Inferior parietal cortex (tissue), 1 donor: ENCODE data around the gene FBXW7.

ENCODE experiments used
- DNase-seq: peaks from one replicate; pipeline ENCODE4 v3.0.0-alpha.2; 2016; ENCODE audit errors: extremely low spot score

The FBXW7 gene

DNA sequence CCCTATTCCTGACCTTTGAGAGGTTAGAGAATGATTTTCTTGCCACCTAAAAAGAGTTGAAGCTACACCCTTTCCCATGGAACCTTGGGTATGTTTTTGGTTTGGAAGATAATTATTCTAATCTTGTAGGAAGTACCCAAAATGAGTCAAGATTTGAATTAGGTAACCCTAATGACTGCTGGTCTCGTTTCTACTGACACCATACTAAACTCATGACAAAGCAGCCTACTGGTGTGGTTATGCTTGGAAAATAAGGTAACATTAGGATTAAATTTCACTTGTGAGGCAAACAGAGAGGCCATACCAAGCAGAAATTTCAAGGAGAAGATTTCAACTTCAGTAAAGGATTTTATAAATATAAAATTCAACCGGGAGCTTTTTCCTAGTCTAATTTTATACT is 107.9 kb downstream of the FBXW7 start:
- no peak for DNase-seq

DNA sequence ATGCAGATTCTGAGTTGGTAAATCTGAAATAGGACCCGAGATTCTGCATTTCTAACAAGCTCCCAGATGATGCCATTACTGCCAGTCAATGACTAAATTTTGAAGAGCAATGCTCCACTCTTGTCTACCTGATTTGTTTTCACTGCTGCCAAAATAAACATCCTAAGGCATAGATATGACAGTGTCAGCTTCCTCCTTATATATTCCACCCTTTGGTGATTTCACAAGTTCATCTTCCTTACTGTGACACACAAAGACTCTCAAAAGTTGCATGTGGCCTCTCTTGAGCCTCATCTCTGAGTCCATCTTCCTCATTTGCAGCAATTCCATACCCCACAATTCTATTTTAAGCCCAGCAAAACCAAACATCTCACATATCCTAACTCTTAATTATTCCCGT is 110.9 kb downstream of the FBXW7 start:
- no peak for DNase-seq

DNA sequence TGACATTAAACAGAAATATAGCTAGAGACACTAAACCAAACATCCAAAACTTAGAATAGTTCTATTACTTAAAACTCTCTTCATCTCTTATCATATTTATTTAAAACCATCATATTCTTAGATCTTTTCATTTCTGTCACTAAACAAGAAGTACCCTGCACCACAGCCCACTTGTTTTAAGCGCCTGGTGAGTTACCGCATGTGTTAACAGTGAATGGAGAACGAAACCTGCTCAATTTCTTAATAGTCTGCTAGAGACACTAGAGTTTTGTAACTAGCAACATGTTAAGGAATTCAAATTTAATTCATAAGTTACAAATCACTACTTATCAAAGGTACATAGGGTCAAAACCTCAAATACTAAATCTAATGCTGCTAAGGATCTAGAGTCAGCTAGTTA is 111.5 kb downstream of the FBXW7 start:
- DNase-seq: no peak

DNA sequence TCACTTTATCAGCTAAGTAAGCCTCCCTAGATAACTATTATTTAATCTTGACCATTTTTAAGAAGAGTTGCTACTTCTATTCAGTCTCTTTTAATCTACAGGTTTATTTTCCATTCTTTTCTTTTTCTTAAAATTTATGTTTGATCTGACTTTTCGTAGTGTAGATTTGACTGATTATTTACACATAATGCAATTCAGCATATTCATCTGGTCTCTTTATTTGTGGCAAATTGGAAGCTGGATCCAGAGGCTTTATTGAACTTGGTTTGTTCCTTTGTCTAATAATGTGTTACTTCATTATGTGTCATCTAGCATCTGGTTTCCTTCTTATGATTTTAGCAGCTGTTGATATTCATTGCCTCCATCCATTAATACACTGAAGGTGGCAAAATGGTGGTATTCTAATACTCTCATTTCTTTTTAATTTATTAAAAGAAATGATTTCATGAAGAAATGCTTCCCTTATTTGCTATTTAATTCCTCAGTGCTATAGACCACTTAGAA is 113.0 kb downstream of the FBXW7 start:
- no peak for DNase-seq

DNA sequence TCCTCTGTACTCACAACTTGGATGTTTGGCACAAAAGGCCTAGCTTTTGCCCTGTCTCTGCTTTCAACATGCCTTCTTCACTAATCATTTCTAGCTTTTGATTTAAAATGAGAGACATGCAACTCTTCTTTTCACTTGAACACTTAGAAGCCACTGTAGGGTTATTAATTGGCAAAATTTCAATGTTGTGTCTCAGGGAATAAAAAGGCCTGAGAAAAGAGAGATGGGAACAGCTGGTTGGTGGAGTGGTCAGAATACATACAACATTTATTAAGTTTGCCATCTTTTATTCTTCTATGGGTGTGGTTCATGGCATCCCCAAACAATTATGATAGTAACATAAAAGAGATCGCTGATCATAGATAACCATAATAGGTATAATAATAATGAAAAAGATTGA is 114.3 kb downstream of the FBXW7 start:
- no peak for DNase-seq

DNA sequence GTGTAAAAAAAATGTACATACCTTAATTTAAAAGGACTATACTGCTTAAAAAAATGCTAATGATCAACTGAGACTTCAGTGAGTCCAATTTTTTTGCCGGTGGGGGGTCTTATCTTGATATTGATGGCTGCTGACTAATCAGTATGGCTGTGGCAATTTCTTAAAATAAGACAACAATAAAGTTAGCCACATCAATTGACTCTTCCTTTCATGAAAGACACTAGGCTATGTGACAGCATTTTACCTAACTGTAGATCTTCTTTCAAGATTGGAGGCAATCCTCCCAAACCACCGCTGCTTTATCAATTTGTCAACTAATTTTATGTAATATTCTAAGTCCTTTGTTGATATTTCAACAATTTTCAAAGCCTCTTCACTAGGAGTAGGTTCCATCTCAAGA is 116.1 kb downstream of the FBXW7 start:
- DNase-seq: no peak

DNA sequence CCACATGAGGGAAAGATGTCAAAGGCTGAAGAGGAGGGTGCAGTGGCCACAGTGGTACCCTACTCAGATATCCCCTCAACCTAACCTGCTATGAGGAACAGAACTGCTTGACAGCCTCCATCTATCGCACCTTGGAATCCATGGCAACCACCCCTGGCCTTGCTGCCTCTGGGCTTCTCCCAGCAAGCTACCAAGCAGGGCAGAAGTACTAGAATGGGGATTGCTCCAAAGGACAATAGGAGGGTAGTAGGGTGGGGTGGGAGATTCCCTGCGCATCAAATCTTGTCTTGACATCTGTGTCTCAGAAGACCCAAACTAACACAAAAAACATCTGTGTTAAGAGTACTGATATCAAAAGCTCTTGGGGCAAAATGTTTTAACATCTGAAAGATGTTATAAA is 118.2 kb downstream of the FBXW7 start:
- no peak for DNase-seq

DNA sequence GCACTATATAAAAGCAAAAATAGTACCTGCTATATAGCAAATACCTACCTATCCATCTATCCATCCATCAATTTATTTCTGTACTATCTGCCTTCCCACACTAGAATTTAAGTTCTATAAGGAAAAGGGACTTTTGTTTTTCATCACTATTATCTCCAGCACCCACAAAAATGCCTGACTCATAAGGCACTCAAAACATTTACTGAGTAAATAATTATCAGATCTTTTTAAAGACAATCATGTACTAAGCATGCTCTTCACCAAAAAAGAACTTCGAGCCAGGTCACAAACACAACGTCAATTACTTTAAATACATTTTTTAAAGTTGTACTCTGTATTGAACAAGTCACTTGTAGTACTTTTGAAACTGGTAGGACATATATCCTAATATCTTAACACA is 119.9 kb downstream of the FBXW7 start:
- DNase-seq: no peak

DNA sequence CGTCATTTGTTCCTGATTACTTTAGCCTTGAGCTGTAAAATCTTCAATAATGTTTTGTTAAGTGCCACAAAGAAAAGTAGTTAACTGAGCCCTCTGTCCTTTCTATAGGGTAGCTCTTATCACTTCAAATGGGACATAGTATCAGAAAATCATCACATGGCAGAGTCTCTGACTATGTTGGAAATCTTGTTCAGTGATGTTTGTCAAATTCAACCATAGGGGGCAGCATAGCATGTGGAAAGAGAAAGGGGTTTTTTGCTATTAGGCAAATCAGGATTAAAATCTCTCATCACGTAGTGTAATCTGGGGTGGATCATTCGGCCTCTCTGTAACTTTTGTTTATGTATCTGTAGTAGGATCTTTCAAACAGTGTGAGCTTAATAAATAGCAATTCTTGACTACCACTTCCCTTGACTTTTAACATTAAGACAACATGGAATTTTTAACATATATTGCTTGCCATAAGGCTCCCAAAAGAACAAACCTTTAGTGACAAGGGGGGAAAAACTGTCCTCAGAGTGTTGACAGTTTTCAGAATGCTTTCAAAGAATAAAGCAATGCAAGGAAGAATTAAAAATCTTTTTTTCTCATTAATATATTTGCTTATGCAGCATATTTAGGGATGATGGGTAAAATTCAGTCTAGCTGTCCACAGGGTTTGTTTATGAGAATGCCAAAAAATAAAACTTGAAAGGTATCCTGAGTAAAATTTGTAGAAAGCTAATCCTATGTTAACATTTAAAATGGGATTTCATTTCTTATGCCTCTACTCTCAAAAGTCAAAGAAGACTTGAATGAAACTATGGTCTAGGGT is 127.2 kb downstream of the FBXW7 start:
- peak; percentile 74 for DNase-seq

DNA sequence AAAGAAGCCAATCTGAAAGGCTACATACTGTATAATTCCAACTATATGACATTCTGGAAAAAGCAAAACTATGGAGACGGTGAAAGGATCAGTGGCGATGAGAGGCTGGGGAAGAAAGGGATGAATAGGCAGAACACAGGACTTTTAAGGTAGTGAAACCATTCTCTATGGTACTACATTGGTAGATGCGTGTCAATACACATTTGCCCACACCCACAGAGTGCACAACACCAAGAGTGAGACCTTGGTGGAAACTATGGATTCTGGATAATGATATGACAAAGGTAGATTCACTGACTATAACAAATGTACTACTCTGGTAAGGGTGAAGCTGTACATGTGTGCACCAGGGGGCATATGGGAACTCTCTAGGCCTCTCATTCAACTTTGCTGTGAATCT is 134.5 kb downstream of the FBXW7 start:
- DNase-seq: no peak

DNA sequence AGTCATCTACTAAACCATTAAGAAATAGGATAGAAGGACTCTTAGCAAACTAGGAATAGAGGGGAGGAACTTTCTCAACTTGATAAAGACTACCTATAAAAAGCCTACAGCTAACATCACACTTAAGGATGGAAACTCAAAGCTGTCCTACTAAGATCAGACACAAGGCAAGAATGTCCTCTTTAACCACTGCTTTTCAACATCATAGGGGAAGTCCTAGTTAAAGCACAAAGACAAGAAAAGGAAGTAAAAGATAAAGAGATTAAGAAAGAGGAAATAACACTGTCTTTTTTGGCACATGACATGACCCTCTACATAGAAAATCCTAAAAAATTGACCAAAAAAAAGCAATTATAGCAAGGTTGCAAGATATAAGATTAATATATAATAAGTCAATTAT is 136.6 kb downstream of the FBXW7 start:
- DNase-seq: no peak

DNA sequence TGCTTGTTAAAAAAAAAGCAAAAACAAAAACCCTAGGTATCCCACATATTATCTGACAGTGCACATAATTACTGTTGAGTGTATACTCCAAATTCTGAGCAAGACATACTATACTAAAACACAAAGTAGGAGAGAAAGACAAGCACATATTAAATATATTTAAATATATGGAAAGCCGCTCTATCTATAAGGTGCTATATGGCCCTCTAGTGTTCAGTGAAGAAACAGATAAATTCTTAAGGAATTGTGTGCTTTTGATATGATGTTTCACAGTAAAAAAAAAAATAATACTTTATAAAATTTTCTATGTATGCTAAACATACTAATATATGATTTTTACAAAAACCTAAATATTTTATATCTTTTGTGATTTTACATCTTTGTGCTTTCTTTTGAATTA is 137.8 kb downstream of the FBXW7 start:
- no peak for DNase-seq

DNA sequence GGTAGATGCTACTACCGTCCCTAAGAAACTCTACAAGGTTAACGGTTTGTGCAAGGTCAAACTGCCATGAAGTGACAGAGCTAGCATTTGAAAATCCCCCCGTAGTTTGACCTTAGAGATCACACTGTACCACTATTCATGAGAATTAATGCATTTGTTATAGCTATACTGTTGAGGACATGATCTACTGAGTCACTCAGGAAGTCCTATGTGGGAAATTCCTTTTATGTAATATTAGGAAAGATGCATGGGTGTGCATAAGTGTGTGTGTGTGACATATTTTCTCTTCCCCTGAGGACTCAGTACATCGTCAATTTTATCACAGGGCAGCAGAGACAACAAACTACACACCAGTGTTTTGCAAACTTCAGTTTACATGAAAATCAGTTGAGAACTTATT is 141.1 kb downstream of the FBXW7 start:
- no peak for DNase-seq

DNA sequence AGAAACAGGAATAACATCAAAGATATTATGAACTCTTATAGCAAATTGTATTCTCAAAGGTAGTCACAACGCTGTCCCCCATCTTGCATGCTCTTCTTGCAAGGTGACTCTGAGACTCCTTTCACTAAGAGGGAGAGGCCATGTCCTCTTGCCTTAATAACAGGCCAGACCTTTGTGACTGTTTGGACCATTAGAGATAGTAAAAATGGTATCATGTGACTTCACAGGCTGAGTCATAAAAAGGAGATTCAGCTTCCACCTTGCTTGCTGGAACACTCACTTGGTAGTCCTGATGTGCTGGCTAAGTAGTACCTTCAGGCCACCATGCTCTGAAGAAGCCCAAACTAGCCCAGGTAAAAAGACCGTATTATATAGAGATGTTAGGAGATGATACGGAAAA is 143.8 kb downstream of the FBXW7 start:
- no peak for DNase-seq

DNA sequence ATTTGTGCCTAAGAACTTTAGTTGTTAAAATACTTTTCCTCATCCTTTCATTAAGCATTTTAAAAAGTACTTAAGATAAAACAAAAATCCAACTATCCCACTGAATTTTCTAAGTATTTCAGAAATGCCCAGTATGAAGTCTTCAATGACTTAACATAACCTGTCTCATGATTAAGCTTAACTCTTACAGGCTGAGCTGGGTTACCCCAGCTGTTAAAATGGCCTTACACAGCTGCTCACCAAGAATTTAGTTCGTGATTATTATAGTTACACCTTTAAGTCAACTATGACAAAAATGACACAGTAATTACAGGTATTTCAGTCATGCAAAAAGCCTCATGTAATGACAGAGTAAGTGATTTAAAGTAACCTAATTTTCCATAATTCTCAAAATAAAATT is 145.7 kb downstream of the FBXW7 start:
- DNase-seq: no peak

DNA sequence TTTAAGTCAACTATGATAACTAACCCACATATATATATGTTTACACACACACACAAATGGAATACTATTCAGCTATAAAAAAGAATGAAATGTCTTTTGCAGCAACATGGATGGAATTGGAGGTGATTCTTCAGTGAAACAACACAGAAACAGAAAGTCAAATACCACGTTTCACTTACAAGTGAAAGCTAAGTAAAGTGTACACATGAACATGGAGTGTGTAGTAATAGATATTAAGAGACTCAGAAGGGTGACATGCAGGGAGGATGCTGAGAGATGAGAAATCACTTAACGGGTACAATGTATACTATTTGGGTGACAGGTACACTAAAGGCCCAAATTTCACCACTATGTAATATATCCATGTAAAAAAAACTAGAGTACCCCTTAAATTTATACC is 146.5 kb downstream of the FBXW7 start:
- no peak for DNase-seq

DNA sequence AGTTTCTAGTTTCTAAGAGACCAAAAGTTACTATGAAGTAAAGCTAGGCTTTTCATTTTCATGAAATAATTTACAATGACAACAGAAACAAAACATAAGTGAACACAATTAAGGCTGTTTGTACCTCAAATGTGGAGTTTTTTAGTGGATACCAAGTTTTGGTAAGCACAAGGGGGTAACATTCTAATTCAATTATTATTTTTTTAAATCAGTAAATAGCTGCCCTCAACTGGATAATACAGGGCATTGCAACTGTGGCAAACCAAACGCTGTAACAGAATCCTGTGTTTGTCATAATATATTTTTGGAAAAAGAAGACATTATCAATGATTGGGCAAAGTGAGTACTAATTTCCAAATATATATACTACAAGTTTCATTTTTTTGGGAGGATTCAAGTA is 150.3 kb downstream of the FBXW7 start:
- DNase-seq: no peak

DNA sequence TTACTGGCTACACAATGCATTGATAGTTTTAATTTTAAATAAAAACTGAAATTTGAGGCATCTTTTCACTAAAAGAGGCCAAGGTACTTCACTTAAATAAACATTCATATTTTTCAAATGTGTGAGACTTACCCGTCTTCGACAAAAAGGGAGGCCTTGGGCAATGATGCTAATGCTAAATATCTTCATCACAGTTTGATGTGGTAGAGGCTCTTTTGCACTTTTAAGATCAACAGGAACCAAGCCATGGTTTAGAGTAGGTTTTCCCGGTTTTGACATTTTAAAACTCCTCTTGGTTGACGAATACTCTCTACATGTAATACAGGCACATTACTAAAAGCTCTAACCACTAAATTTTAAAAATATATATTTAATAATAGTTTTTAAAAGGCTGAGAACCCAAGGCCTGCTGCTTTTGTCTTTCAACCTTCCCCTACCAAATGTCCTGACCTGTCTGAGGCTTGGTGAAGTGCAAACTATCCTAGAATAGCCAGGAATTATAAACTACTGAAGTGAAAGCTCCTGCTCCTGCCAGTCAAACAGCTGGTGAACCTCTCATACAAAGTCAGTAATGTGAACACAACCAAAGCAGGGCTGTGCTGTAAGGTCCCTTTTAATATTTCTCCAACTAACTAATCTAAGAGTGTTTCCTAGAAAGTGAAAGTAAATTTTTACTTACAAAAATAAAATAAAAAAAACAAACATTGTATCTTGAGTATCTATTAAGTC is 153.7 kb downstream of the FBXW7 start:
- no peak for DNase-seq

DNA sequence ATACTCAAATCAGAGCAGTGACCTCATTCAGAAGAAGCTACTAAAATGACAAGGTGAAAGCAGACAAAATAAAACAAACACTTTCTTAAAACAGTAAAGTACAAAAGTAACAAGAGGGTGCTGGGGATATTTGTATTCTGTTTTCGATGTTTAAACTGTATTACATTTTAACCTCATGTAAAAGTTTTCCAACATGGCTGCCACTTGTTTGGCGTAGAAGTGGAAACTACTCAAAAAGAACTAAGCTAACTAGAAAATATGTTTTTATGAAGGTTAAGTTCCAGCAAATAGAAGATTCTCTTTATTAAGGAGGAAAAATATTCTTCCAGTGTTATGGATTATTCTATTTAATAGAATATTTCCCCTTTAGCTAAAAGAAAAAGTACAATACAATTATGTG is 155.0 kb downstream of the FBXW7 start:
- DNase-seq: no peak

DNA sequence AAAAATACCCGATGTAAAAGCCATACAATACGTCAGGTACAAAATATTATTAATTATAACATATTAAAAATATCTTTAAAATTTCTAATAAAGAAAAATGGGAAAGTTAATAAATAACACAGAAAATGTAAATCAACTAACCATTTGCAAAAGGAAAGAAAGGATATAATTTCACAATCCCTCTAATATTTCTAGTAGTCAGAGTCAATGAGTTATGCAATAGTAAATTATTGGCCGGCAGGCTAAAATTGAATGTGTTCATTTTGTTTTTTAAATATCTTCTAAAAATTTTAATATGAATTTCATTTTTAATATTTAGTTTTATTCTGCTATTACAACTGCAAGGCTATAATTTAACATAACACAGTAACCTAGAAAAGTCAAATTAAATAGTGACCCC is 155.7 kb downstream of the FBXW7 start:
- no peak for DNase-seq

DNA sequence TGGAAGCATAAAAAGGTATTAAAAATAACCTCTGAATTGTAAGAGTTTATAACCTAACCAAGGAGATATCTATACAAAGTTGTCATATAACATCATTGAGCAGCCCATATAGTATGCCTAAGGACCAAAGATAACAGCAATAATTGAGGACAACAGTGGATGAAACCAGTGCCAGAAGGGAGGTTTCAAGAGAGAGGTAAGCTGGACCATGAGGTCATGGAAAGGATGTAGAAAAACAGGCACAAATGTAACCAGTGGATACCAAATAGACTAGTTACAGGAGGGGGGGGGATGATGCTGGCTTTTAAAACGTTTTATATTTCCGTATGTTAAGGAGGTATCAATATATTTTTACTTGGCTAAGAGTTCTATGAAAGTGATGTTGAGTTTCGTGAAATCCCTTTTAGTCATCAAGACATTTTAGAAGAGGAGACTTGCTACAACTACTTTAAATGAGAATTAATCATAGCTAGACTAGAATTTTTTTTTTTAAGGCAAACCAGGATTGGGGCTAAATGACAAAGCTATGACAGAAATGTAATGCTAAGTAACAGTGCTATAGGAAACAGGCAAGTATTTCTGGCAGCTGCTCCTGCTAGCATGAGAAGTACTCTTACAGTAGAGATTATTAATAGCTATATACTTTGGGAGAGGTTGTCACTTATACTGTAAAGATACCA is 161.1 kb downstream of the FBXW7 start:
- no peak for DNase-seq

DNA sequence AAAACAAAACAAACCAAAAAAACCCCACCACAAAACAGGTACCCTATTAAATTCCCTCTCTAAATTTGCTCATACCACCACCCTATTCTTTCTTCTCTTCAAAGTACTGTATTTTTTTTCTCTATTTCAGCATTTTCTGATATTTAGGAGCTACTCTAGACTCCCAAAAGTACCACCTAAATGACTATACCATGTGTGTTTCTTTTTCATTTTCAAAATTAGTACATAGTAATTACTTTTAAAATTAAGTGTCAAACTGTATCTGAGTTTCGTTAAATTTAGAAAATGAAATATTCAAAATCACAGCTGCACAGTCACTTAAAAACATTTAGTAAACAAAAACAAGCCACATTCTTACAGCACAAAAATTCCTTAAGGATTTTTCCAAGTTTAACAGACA is 161.7 kb downstream of the FBXW7 start:
- DNase-seq: no peak

DNA sequence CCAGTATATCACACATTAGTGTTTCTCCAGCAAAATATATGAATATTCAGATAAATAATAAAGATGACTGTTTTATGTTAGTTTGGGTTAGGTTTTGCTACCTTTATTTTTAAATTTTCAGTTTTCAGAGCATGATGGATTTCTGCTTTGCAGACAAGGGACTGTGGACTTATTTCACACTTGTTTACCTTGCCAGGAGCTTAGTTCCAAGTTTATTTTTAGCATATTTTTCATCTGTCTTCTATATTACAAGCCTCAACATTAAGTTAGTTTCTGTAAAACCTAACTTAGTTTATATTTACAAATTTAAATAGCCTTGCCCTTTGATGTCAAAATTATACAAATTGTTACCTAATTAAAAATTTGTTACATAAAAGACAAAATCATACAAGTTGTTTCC is 163.4 kb downstream of the FBXW7 start:
- no peak for DNase-seq
